Erythroblast (primary cell): ENCODE results near the gene ARHGAP44.

Experiments used
- GATA1 ChIP-seq: IDR thresholded peaks from 2 replicates; pipeline ENCODE4 v1.6.1; 2011; ENCODE audit warnings: low read depth, mild to moderate bottlenecking, control low read depth, low read length, moderate library complexity
- POLR2A ChIP-seq: IDR thresholded peaks from 2 replicates; pipeline ENCODE4 v1.6.1; 2011; ENCODE audit warnings: mild to moderate bottlenecking, low read length

DNA sequence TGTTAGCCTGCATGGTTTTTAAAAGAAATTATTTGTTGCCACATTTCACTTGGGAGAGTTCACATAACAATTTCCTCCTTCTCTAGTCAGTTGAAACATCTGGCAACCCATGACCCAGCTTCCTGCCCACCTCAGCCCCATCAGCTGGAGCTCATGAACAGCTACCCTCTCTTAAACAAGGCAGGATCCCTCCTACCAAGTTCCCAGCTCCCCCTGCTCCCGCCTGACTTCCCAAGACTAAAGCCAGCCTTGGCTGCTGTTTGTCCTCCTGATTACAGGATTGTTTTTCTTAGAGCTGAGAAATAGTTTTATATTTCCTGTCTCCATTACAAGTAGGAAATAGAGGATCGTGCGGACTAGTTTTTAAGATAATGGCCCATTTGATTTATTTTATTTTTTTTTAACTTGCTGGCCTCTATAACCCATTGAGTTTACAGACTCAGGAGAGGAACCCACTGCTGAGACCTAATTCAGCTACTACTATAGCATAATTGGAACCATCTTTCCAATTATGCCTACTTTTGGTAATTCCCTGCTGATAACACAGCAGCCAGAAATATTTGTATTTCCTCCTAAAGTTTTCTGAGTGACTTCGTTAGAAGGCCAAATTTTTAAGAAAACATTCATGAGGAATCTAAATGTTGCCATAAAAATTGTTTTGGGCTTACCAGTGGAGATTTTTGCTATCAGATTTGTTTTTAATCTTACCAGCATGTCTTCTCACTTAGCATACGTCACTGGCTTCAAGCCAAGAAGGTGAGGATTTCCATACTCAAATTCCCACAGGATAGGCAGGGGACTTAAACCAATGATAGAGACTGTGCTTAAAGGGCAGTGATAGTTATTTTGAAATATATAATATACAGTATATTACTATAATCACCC lies 138.5 kb downstream of the ARHGAP44 start:
- TF ChIP-seq POLR2A = no peak
- TF ChIP-seq GATA1 = no peak
